SU-DHL-6 (cell line): ENCODE results near the gene MTX1.
"Not testable (repeated sequence)": the region's sequence is repeated elsewhere in the genome, so short reads cannot be mapped to it uniquely, and the experiment has no call there.

Source experiments
- H2AFZ ChIP-seq: fragments of 200-600 bp; sonication (generic); 2 replicates; pipeline ENCODE4 v1.6.1; 2014; ENCODE audit warnings: low read depth, mild to moderate bottlenecking, moderate library complexity, mixed read lengths, antibody characterized with exemption, low read length; ENCODE audit not compliant: severe bottlenecking
- H3F3A ChIP-seq: fragments of 200-600 bp; shearing (Covaris generic); 2 replicates; pipeline ENCODE4 v1.6.0; 2016; ENCODE audit warnings: antibody characterized with exemption, mild to moderate bottlenecking; ENCODE audit not compliant: insufficient read depth
- H3K27ac ChIP-seq: fragments of 200-600 bp; sonication (generic); 2 replicates; pipeline ENCODE4 v1.5.1; 2016; ENCODE audit warnings: low read depth, mild to moderate bottlenecking, low read length, moderate library complexity, mixed read lengths
- H3K27me3 ChIP-seq: fragments of 200-600 bp; sonication (generic), shearing (Covaris generic); 2 replicates; pipeline ENCODE4 v1.6.0; 2014; ENCODE audit warnings: mild to moderate bottlenecking, low read length
- H3K36me3 ChIP-seq: fragments of 200-600 bp; sonication (generic); 2 replicates; pipeline ENCODE4 v1.6.1; 2014; ENCODE audit warnings: mild to moderate bottlenecking, low read length, mixed read lengths
- H3K4me2 ChIP-seq: fragments of 300-600, 200-600 bp; shearing (Covaris generic), sonication (generic); 2 replicates; pipeline ENCODE4 v1.6.0; 2014; ENCODE audit warnings: low read length, low read depth, mild to moderate bottlenecking; ENCODE audit not compliant: poor library complexity, severe bottlenecking
- H3K4me3 ChIP-seq: fragments of 200-600 bp; sonication (generic); 2 replicates; pipeline ENCODE4 v1.5.1; 2014; ENCODE audit warnings: antibody characterized with exemption, low read length, mild to moderate bottlenecking, mixed read lengths; ENCODE audit not compliant: insufficient read depth, poor library complexity, severe bottlenecking
- H3K79me2 ChIP-seq: fragments of 200-600 bp; sonication (generic); 2 replicates; pipeline ENCODE4 v1.6.1; 2014; ENCODE audit warnings: mild to moderate bottlenecking, low read length, moderate library complexity; ENCODE audit not compliant: insufficient read depth
- H3K9ac ChIP-seq: fragments of 200-600 bp; sonication (generic); 2 replicates; pipeline ENCODE4 v1.7.0; 2014; ENCODE audit warnings: mild to moderate bottlenecking, low read length
- H3K9me2 ChIP-seq: fragments of 200-600 bp; sonication (generic); replicated peaks from 2 replicates; pipeline ENCODE4 v1.6.1; 2014; ENCODE audit warnings: low read length; ENCODE audit not compliant: insufficient read depth
- H3K9me3 ChIP-seq: fragments of 200-600 bp; sonication (generic); 2 replicates; pipeline ENCODE4 v1.6.1; 2014; ENCODE audit warnings: low read length, mixed read lengths; ENCODE audit not compliant: insufficient read depth
- H4K20me1 ChIP-seq: fragments of 200-600 bp; sonication (generic); 2 replicates; pipeline ENCODE4 v1.6.1; 2014; ENCODE audit warnings: low read depth, mild to moderate bottlenecking, antibody characterized with exemption, low read length, moderate library complexity, mixed read lengths
- EZH2phosphoT487 ChIP-seq: fragments of 200-600 bp; sonication (generic), shearing (Covaris generic); conservative IDR thresholded peaks from 2 replicates; pipeline ENCODE4 v1.6.1; 2018; ENCODE audit warnings: mild to moderate bottlenecking, antibody characterized with exemption, low read length, moderate library complexity, mixed read lengths
- TF ChIP-seq, protein P1 (sequence below): fragments of 200-600 bp; sonication (generic); IDR thresholded peaks from one replicate; pipeline ENCODE4 v1.5.1; 2017; ENCODE audit warnings: antibody characterized with exemption, mild to moderate bottlenecking, low read length, moderate library complexity; ENCODE audit not compliant: insufficient read depth, poor library complexity, severe bottlenecking

MTX1 gene

DNA sequence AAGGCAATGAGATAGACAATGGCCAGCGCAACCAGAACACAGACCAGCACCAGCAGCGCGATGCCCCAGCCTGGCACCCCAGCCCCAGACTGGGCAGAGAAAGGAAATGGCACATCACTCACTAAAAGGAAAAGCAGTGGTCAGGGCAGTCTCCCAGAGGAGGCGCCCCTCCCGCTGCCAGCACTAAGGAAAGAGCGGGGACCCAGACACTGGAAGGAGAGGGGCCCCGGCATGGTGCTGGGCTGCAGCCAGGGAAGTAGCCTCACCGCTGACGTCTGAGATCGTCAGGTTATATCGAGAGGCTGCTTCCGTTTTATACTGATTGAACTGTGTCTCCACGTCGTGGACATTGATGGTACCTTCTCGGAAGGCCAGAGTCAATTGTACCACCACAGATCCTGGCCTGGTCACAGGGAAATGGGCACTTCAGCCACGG is 21.0 kb upstream of the MTX1 start:
- TF ChIP-seq, protein P1, sequence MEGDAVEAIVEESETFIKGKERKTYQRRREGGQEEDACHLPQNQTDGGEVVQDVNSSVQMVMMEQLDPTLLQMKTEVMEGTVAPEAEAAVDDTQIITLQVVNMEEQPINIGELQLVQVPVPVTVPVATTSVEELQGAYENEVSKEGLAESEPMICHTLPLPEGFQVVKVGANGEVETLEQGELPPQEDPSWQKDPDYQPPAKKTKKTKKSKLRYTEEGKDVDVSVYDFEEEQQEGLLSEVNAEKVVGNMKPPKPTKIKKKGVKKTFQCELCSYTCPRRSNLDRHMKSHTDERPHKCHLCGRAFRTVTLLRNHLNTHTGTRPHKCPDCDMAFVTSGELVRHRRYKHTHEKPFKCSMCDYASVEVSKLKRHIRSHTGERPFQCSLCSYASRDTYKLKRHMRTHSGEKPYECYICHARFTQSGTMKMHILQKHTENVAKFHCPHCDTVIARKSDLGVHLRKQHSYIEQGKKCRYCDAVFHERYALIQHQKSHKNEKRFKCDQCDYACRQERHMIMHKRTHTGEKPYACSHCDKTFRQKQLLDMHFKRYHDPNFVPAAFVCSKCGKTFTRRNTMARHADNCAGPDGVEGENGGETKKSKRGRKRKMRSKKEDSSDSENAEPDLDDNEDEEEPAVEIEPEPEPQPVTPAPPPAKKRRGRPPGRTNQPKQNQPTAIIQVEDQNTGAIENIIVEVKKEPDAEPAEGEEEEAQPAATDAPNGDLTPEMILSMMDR: no peak
- TF ChIP-seq EZH2phosphoT487: no peak
- Histone ChIP-seq H3K27ac (no peak overlapping the region), H3K9me2 (no peaks in the 10 kb centered on the region), H3K36me3 (no peaks in the 10 kb centered on the region), H2AFZ (no peak overlapping the region), H3F3A (no peaks in the 10 kb centered on the region), H3K27me3 (no peaks in the 10 kb centered on the region), H3K9ac (no peak overlapping the region), H4K20me1 (no peaks in the 10 kb centered on the region), H3K4me3 (no peak overlapping the region), H3K79me2 (no peaks in the 10 kb centered on the region), H3K4me2 (no peak overlapping the region), H3K9me3 (no peaks in the 10 kb centered on the region)

DNA sequence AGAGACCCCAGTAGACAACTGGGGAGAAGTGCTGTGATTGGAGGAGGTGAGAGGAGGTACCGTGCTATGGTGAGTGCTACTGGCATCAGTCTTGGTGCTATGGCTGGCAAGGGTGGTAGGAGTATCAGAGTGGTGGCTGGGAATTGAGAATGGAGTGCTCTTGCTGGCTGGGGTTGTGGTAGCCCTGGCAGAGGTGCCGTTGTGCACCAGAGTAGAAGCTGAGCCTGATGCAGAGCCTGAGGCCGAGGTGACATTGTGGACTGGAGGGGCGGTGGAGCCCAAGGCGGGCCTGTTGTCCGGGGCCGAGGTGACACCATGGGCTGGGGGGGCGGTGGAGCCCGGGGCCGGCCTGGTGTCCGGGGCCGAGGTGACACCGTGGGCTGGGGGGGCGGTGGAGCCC is 20.2 kb upstream of the MTX1 start:
- Histone ChIP-seq H3K27ac (no peak overlapping the region), H3K36me3 (no peaks in the 10 kb centered on the region), H4K20me1 (no peaks in the 10 kb centered on the region)

DNA sequence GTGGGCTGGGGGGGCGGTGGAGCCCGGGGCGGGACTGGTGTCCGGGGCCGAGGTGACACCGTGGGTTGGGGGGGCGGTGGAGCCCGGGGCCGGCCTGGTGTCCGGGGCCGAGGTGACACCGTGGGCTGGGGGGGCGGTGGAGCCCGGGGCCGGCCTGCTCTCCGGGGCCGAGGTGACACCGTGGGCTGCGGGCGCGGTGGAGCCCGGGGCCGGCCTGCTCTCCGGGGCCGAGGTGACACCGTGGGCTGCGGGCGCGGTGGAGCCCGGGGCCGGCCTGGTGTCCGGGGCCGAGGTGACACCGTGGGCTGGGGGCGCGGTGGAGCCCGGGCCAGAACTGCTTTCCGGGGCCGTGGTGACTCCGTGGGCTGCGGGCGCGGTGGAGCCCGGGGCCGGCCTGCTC is 18.6 kb upstream of the MTX1 start:
- not testable (repeated sequence) for H3K27ac ChIP-seq, H3K4me2 ChIP-seq, H3K4me3 ChIP-seq, H3K9ac ChIP-seq, H3K9me3 ChIP-seq, H2AFZ ChIP-seq, H3K36me3 ChIP-seq, H3F3A ChIP-seq, H4K20me1 ChIP-seq, H3K79me2 ChIP-seq, H3K9me2 ChIP-seq, H3K27me3 ChIP-seq

More for the DNA sequence above, 20.2 kb upstream of the MTX1 start:
- H3K27me3 ChIP-seq: no peaks in the 10 kb centered on the region
- TF ChIP-seq, protein P1: no peak
- no peak for TF ChIP-seq EZH2phosphoT487
- H3F3A ChIP-seq: no peaks in the 10 kb centered on the region
- H2AFZ ChIP-seq: no peak overlapping the region
- H3K9me2 ChIP-seq: no peaks in the 10 kb centered on the region
- no peaks in the 10 kb centered on the region for H3K9me3 ChIP-seq
- H3K4me2 ChIP-seq: no peak overlapping the region
- no peak overlapping the region for H3K4me3 ChIP-seq
- no peak overlapping the region for H3K9ac ChIP-seq
- H3K79me2 ChIP-seq: no peaks in the 10 kb centered on the region

DNA sequence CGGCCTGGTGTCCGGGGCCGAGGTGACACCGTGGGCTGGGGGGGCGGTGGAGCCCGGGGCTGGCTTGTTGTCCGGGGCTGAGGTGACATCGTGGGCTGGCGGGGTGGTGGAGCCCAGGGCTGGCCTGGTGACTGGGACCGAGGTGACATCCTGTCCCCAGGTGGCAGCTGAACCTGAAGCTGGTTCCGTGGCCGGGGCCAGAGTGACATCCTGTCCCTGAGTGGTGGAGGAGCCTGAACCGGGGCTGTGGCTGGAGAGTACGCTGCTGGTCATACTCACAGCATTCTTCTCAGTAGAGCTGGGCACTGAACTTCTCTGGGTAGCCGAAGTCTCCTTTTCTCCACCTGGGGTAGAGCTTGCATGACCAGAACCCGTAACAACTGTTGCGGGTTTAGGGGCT is 16.6 kb upstream of the MTX1 start:
- H3K79me2 ChIP-seq: no peaks in the 10 kb centered on the region
- H3K27me3 ChIP-seq: no peaks in the 10 kb centered on the region
- H3K4me2 ChIP-seq: no peak overlapping the region

More for the DNA sequence above, 16.6 kb upstream of the MTX1 start:
- no peaks in the 10 kb centered on the region for H4K20me1 ChIP-seq
- H2AFZ ChIP-seq: no peak overlapping the region
- H3K9me2 ChIP-seq: no peaks in the 10 kb centered on the region
- no peaks in the 10 kb centered on the region for H3F3A ChIP-seq
- H3K9me3 ChIP-seq: no peaks in the 10 kb centered on the region
- no peak for TF ChIP-seq EZH2phosphoT487
- TF ChIP-seq, protein P1: no peak
- no peak overlapping the region for H3K27ac ChIP-seq
- no peak overlapping the region for H3K9ac ChIP-seq
- no peak overlapping the region for H3K4me3 ChIP-seq
- no peaks in the 10 kb centered on the region for H3K36me3 ChIP-seq
